Measurements from ENCODE around the gene RPP30.

Gene RPP30

GRCh38 chr10:90947030-90947960 lies 75.5 kb downstream of the RPP30 start:
- no peak for DNase-seq
